Measurements from ENCODE around the gene AOPEP. TPM values are rescaled to one million over a fixed set of nuclear protein-coding genes. Genes with fewer than 3 reads are reported as not detected.

Gene AOPEP
- polyA plus RNA-seq, 1 donor from 2014 or later, result 10.0 TPM

GRCh38 chr9:95111716-95112115, 385.2 kb downstream of the AOPEP start:
- Histone ChIP-seq H3K9me3 (ENCODE audit: low read length) (no peaks in the 10 kb centered on the region), H2AFZ (ENCODE audit: low read depth, low read length) (no peak overlapping the region), H3K36me3 (ENCODE audit: insufficient read depth, low read length) (peaks cover 8% of the 10 kb centered on the region), H3K9me2 (ENCODE audit: insufficient read depth, low read length) (no peaks in the 10 kb centered on the region), H3K79me2 (replicated peaks; ENCODE audit: insufficient read depth, low read length) (no peaks in the 10 kb centered on the region), H3K27me3 (ENCODE audit: insufficient read depth, low read depth, low read length) (no peaks in the 10 kb centered on the region), H4K20me1 (ENCODE audit: insufficient read depth) (no peaks in the 10 kb centered on the region), H3K4me3 (ENCODE audit: low read length) (no peak overlapping the region), H3K27ac (ENCODE audit: low read length) (no peak overlapping the region), H3K9ac (ENCODE audit: low read length) (no peak overlapping the region), H3K4me2 (ENCODE audit: low read length) (no peak overlapping the region), H3F3A (ENCODE audit: insufficient read depth, low read length, poor library complexity, severe bottlenecking) (no peaks in the 10 kb centered on the region)
- TF ChIP-seq TAF1 (IDR thresholded peaks at IDR 0.05; ENCODE audit: low read depth) (no peak), EZH2 (IDR thresholded peaks at IDR 0.05; ENCODE audit: borderline replicate concordance, insufficient read depth, low read length, poor library complexity, severe bottlenecking) (no peak), MXI1 (conservative IDR thresholded peaks at IDR 0.05; ENCODE audit: poor library complexity, severe bottlenecking) (no peak), CTCF (IDR thresholded peaks at IDR 0.05; ENCODE audit: poor library complexity, severe bottlenecking) (no peak), REST (IDR thresholded peaks at IDR 0.05; ENCODE audit: borderline replicate concordance) (no peak), EP300 (conservative IDR thresholded peaks at IDR 0.05; ENCODE audit: poor library complexity, severe bottlenecking) (no peak), SMC3 (conservative IDR thresholded peaks at IDR 0.05; ENCODE audit: poor library complexity) (no peak), RAD21 (conservative IDR thresholded peaks at IDR 0.05) (no peak), POLR2AphosphoS5 (IDR thresholded peaks at IDR 0.05) (no peak)

- Histone ChIP-seq H3K9ac (ENCODE audit: low read length) (no peak overlapping the region), H3K9me2 (ENCODE audit: insufficient read depth, low read length) (no peaks in the 10 kb centered on the region), H3K27ac (ENCODE audit: low read length) (no peak overlapping the region), H4K20me1 (ENCODE audit: insufficient read depth) (no peaks in the 10 kb centered on the region), H3K4me2 (ENCODE audit: low read length) (no peak overlapping the region), H3K4me3 (ENCODE audit: low read length) (no peak overlapping the region), H3K79me2 (replicated peaks; ENCODE audit: insufficient read depth, low read length) (no peaks in the 10 kb centered on the region), H3F3A (ENCODE audit: insufficient read depth, low read length, poor library complexity, severe bottlenecking) (no peaks in the 10 kb centered on the region), H3K9me3 (ENCODE audit: low read length) (no peaks in the 10 kb centered on the region), H3K36me3 (ENCODE audit: insufficient read depth, low read length) (peaks cover 8% of the 10 kb centered on the region), H2AFZ (ENCODE audit: low read depth, low read length) (no peak overlapping the region), H3K27me3 (ENCODE audit: insufficient read depth, low read depth, low read length) (no peaks in the 10 kb centered on the region)
- no peak for TF ChIP-seq POLR2AphosphoS5 (IDR thresholded peaks at IDR 0.05)
- TF ChIP-seq TAF1 (IDR thresholded peaks at IDR 0.05; ENCODE audit: low read depth), result no peak
Observed at GRCh38 chr9:95112436-95113280, 386.2 kb downstream of the AOPEP start.
